H9 (cell line): ENCODE measurements around the gene NUBP1. TPM values are rescaled to one million over a fixed set of nuclear protein-coding genes. Genes with fewer than 3 reads are reported as not detected.

Source experiments
- DNase-seq: peaks from one replicate; pipeline ENCODE4 v3.0.0-alpha.2; 2017
- H2AFZ ChIP-seq: one replicate; pipeline ENCODE4 v1.6.1; 2013; ENCODE audit warnings: mild to moderate bottlenecking, low read length, control low read depth, moderate library complexity
- H2AK5ac ChIP-seq: 2 replicates; pipeline ENCODE4 v1.6.1; 2013; ENCODE audit warnings: low read length, control low read depth, mixed read lengths; ENCODE audit not compliant: insufficient read length
- H2BK120ac ChIP-seq: one replicate; pipeline ENCODE4 v1.6.1; 2013; ENCODE audit warnings: low read depth, mild to moderate bottlenecking, low read length, control low read depth, inconsistent platforms; ENCODE audit not compliant: poor library complexity, severe bottlenecking
- H2BK12ac ChIP-seq: 2 replicates; pipeline ENCODE4 v1.6.1; 2013; ENCODE audit warnings: low read length, control low read depth, mixed read lengths, low read depth; ENCODE audit not compliant: insufficient read length
- H2BK15ac ChIP-seq: 2 replicates; pipeline ENCODE4 v1.6.1; 2013; ENCODE audit warnings: low read depth, low read length, control low read depth
- H2BK20ac ChIP-seq: one replicate; pipeline ENCODE4 v1.6.1; 2013; ENCODE audit warnings: low read depth, mild to moderate bottlenecking, low read length, control low read depth, inconsistent platforms; ENCODE audit not compliant: poor library complexity, severe bottlenecking
- H2BK5ac ChIP-seq: 2 replicates; pipeline ENCODE4 v1.6.1; 2013; ENCODE audit warnings: low read length, control low read depth, mixed read lengths; ENCODE audit not compliant: insufficient read length
- H3K14ac ChIP-seq: 2 replicates; pipeline ENCODE4 v1.6.1; 2013; ENCODE audit warnings: low read length, control low read depth; ENCODE audit not compliant: insufficient read depth
- H3K18ac ChIP-seq: 2 replicates; pipeline ENCODE4 v1.6.1; 2013; ENCODE audit warnings: low read depth, mild to moderate bottlenecking, mixed read lengths, low read length, control low read depth; ENCODE audit not compliant: insufficient read length
- H3K23ac ChIP-seq: 2 replicates; pipeline ENCODE4 v1.6.1; 2013; ENCODE audit warnings: low read length, control low read depth, mixed read lengths, low read depth; ENCODE audit not compliant: insufficient read length
- H3K23me2 ChIP-seq: 2 replicates; pipeline ENCODE4 v1.6.1; 2013; ENCODE audit warnings: low read depth, mild to moderate bottlenecking, mixed read lengths, low read length, control low read depth; ENCODE audit not compliant: insufficient read length, poor library complexity, severe bottlenecking
- H3K27ac ChIP-seq: 2 replicates; pipeline ENCODE4 v1.5.1; 2013; ENCODE audit warnings: low read length, control low read depth, mixed read lengths, low read depth; ENCODE audit not compliant: insufficient read length
- H3K27me3 ChIP-seq: 2 replicates; pipeline ENCODE4 v1.6.1; 2013; ENCODE audit warnings: low read length, control low read depth, inconsistent platforms; ENCODE audit not compliant: insufficient read depth
- H3K4ac ChIP-seq: 2 replicates; pipeline ENCODE4 v1.6.1; 2013; ENCODE audit warnings: low read depth, mild to moderate bottlenecking, control low read depth, inconsistent platforms, low read length, moderate library complexity
- H3K4me1 ChIP-seq: 2 replicates; pipeline ENCODE4 v1.6.1; 2013; ENCODE audit warnings: low read length, control low read depth, inconsistent platforms; ENCODE audit not compliant: insufficient read depth
- H3K4me2 ChIP-seq: 2 replicates; pipeline ENCODE4 v1.6.1; 2013; ENCODE audit warnings: low read length, control low read depth, mixed read lengths; ENCODE audit not compliant: insufficient read length, insufficient read depth
- H3K56ac ChIP-seq: 2 replicates; pipeline ENCODE4 v1.6.1; 2013; ENCODE audit warnings: low read depth, mild to moderate bottlenecking, mixed read lengths, low read length, control low read depth; ENCODE audit not compliant: insufficient read length
- H3K79me1 ChIP-seq: 2 replicates; pipeline ENCODE4 v1.6.1; 2013; ENCODE audit warnings: low read depth, mild to moderate bottlenecking, moderate library complexity, low read length, control low read depth, inconsistent platforms; ENCODE audit not compliant: insufficient read depth, poor library complexity, severe bottlenecking
- H3K79me2 ChIP-seq: 2 replicates; pipeline ENCODE4 v1.6.1; 2013; ENCODE audit warnings: low read length, control low read depth, inconsistent platforms; ENCODE audit not compliant: insufficient read depth
- H3K9ac ChIP-seq: 2 replicates; pipeline ENCODE4 v1.6.1; 2013; ENCODE audit warnings: low read length, control low read depth, mixed read lengths; ENCODE audit not compliant: insufficient read length; ENCODE audit errors: extremely low read depth
- H3K9me3 ChIP-seq: one replicate; pipeline ENCODE4 v1.6.1; 2013; ENCODE audit warnings: low read depth, low read length, inconsistent platforms; ENCODE audit not compliant: control insufficient read depth
- H3T11ph ChIP-seq: one replicate; pipeline ENCODE4 v1.6.1; 2013; ENCODE audit warnings: mild to moderate bottlenecking, low read length, control low read depth, inconsistent platforms
- H4K20me1 ChIP-seq: one replicate; pipeline ENCODE4 v1.6.1; 2013; ENCODE audit not compliant: control insufficient read depth, insufficient read length, insufficient read depth
- H4K5ac ChIP-seq: 2 replicates; pipeline ENCODE4 v1.6.1; 2013; ENCODE audit warnings: low read depth, mild to moderate bottlenecking, mixed read lengths, low read length, control low read depth; ENCODE audit not compliant: insufficient read length
- H4K8ac ChIP-seq: replicated peaks from 2 replicates; pipeline ENCODE4 v1.6.1; 2013; ENCODE audit warnings: low read length, control low read depth, mixed read lengths, low read depth; ENCODE audit not compliant: insufficient read length
- H4K91ac ChIP-seq: 2 replicates; pipeline ENCODE4 v1.6.1; 2013; ENCODE audit warnings: low read depth, mild to moderate bottlenecking, moderate library complexity, mixed read lengths, low read length, control low read depth; ENCODE audit not compliant: insufficient read length
- H3K27ac Mint-ChIP-seq, 3 experiments: 2 replicates in 2 of 3; 3 replicates in 1 of 3; pipeline ENCODE4 v1.8.0; 2020 to 2021; ENCODE audit warnings: mixed read lengths in 3 of 3, mild to moderate bottlenecking in 1 of 3, moderate library complexity in 1 of 3
- H3K27me3 Mint-ChIP-seq: 2 replicates; pipeline ENCODE4 v1.8.0; 2021; ENCODE audit warnings: low read depth, mild to moderate bottlenecking, moderate library complexity, mixed read lengths
- H3K36me3 Mint-ChIP-seq, 3 experiments: 2 replicates in 2 of 3; 3 replicates in 1 of 3; pipeline ENCODE4 v1.8.0; 2020 to 2021; ENCODE audit warnings: low read depth in 3 of 3, mixed read lengths in 3 of 3; ENCODE audit not compliant: insufficient read depth in 1 of 3
- H3K4me1 Mint-ChIP-seq, 2 experiments: 2 replicates each; pipeline ENCODE4 v1.8.0; 2020; ENCODE audit warnings: mixed read lengths in 2 of 2
- H3K4me3 Mint-ChIP-seq, 2 experiments: 2 replicates in 1 of 2; 3 replicates in 1 of 2; pipeline ENCODE4 v1.8.0; 2020 to 2021; ENCODE audit warnings: mild to moderate bottlenecking in 2 of 2, mixed read lengths in 2 of 2, moderate library complexity in 1 of 2
- H3K9me3 Mint-ChIP-seq, 2 experiments: 2 replicates in 1 of 2; 3 replicates in 1 of 2; pipeline ENCODE4 v1.8.0; 2020; ENCODE audit warnings: mild to moderate bottlenecking in 2 of 2, mixed read lengths in 2 of 2, moderate library complexity in 1 of 2
- WGBS: extraction: QIAGEN DNeasy Blood & Tissue Kit; methylation state at CpG from one replicate; pipeline ENCODE4 v1.1.7; 2013; ENCODE audit warnings: missing lambda C conversion rate, low lambda C conversion rate, mixed read lengths; ENCODE audit not compliant: insufficient read length; ENCODE audit errors: extremely low coverage; 5-methylcytosine and 5-hydroxymethylcytosine counted together
- total RNA-seq: library from RNA; stranded (reverse); gene quantifications from 2 replicates; pipeline ENCODE4 v1.2.1, GENCODE V29; 2021
- TF ChIP-seq, protein P1 (sequence below): fragments of 200-600 bp; sonication (generic); conservative IDR thresholded peaks from 3 replicates; pipeline ENCODE4 v1.8.0; 2021; ENCODE audit warnings: antibody characterized with exemption, mild to moderate bottlenecking

NUBP1 gene
- total RNA-seq, 1 experiment from 2014 or later, result 36.5 TPM

DNA sequence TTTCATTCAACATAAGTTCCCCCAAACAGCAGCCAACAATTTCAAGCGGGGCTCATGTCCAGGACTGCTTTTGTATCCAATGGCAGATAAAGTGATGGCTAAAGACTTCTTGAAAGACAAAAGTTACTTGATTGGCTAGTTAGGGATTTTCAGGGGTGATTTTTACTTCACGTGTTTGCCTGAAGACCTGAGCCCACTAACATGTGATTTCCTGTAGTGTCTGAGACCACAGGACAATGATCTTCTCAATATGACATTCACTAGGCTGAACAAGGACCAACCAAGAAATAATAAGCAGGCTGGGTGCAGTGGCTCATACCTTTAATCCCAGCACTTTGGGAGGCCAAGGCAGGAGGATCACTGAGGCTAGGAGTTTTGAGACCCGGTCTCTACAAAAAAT, 64.6 kb downstream of the NUBP1 start:
- no peak overlapping the region for H3K14ac ChIP-seq
- no peak overlapping the region for H4K5ac ChIP-seq
- no peak overlapping the region for H3K56ac ChIP-seq
- H3K4me1 ChIP-seq, result no peaks in the 10 kb centered on the region
- H2AFZ ChIP-seq, result no peak overlapping the region
- no peak overlapping the region for H3K27ac Mint-ChIP-seq
- H2BK120ac ChIP-seq, result no peak overlapping the region
- H2BK15ac ChIP-seq, result no peak overlapping the region
- no peaks in the 10 kb centered on the region for H4K20me1 ChIP-seq
- H3K4me1 Mint-ChIP-seq, result no peaks in the 10 kb centered on the region
- no peaks in the 10 kb centered on the region for H3K9me3 Mint-ChIP-seq
- H3K4ac ChIP-seq, result no peak overlapping the region
- H3K9me3 ChIP-seq, result no peaks in the 10 kb centered on the region
- DNase-seq, result no peak
- no peaks in the 10 kb centered on the region for H3K27me3 Mint-ChIP-seq
- no peaks in the 10 kb centered on the region for H3K23me2 ChIP-seq
- WGBS, result no CpG with 5 or more reads among the region's 3 CpGs
- H2BK20ac ChIP-seq, result no peak overlapping the region
- H3K27me3 ChIP-seq, result no peaks in the 10 kb centered on the region
- H3K4me2 ChIP-seq, result no peak overlapping the region
- peaks cover 0 to 13% (median 4%) of the 10 kb centered on the region in 3 experiments; a peak in 4 of 7 replicates for H3K36me3 Mint-ChIP-seq
- no peak overlapping the region for H4K8ac ChIP-seq
- no peak overlapping the region for H3K27ac ChIP-seq
- no peak overlapping the region for H3K18ac ChIP-seq
- H4K91ac ChIP-seq, result no peak overlapping the region
- no peak overlapping the region for H3T11ph ChIP-seq
- H2BK12ac ChIP-seq, result no peak overlapping the region
- H3K9ac ChIP-seq, result no peak overlapping the region
- H2AK5ac ChIP-seq, result no peak overlapping the region
- H3K23ac ChIP-seq, result no peak overlapping the region
- TF ChIP-seq, protein P1, sequence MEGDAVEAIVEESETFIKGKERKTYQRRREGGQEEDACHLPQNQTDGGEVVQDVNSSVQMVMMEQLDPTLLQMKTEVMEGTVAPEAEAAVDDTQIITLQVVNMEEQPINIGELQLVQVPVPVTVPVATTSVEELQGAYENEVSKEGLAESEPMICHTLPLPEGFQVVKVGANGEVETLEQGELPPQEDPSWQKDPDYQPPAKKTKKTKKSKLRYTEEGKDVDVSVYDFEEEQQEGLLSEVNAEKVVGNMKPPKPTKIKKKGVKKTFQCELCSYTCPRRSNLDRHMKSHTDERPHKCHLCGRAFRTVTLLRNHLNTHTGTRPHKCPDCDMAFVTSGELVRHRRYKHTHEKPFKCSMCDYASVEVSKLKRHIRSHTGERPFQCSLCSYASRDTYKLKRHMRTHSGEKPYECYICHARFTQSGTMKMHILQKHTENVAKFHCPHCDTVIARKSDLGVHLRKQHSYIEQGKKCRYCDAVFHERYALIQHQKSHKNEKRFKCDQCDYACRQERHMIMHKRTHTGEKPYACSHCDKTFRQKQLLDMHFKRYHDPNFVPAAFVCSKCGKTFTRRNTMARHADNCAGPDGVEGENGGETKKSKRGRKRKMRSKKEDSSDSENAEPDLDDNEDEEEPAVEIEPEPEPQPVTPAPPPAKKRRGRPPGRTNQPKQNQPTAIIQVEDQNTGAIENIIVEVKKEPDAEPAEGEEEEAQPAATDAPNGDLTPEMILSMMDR, result no peak
- H3K79me1 ChIP-seq, result no peaks in the 10 kb centered on the region
- H3K79me2 ChIP-seq, result no peaks in the 10 kb centered on the region
- H3K4me3 Mint-ChIP-seq, result no peak overlapping the region
- no peak overlapping the region for H2BK5ac ChIP-seq
